ENCODE data around the gene AGTPBP1.

The AGTPBP1 gene

GRCh38 chr9:85717220-85717619, 24.5 kb downstream of the AGTPBP1 start:
- DNase-seq (ENCODE audit: low read depth, low spot score), result no peak

GRCh38 chr9:85716031-85716877, 25.5 kb downstream of the AGTPBP1 start:
- no peak for DNase-seq (ENCODE audit: low read depth, low spot score)

GRCh38 chr9:85715587-85715986, 26.2 kb downstream of the AGTPBP1 start:
- DNase-seq (ENCODE audit: low read depth, low spot score), result no peak

- DNase-seq (ENCODE audit: low read depth, low spot score), result no peak
These were observed 27.9 kb downstream of the AGTPBP1 start for GRCh38 chr9:85713897-85714296.

- no peak for DNase-seq (ENCODE audit: low read depth, low spot score)
These were observed 37.0 kb downstream of the AGTPBP1 start for GRCh38 chr9:85704744-85705143.

- DNase-seq (ENCODE audit: low read depth, low spot score), result no peak
These were observed 38.4 kb downstream of the AGTPBP1 start for GRCh38 chr9:85703398-85703797.

GRCh38 chr9:85702726-85703289, 38.9 kb downstream of the AGTPBP1 start:
- no peak for DNase-seq (ENCODE audit: low read depth, low spot score)

- no peak for DNase-seq (ENCODE audit: low read depth, low spot score)
These were observed 39.6 kb downstream of the AGTPBP1 start for GRCh38 chr9:85702191-85702590.

GRCh38 chr9:85700330-85700729, 41.4 kb downstream of the AGTPBP1 start:
- no peak for DNase-seq (ENCODE audit: low read depth, low spot score)

GRCh38 chr9:85688361-85688760, 53.4 kb downstream of the AGTPBP1 start:
- no peak for DNase-seq (ENCODE audit: low read depth, low spot score)

GRCh38 chr9:85685081-85685480, 56.7 kb downstream of the AGTPBP1 start:
- no peak for DNase-seq (ENCODE audit: low read depth, low spot score)

- DNase-seq (ENCODE audit: low read depth, low spot score), result no peak
These were observed 65.0 kb downstream of the AGTPBP1 start for GRCh38 chr9:85676790-85677189.

- DNase-seq (ENCODE audit: low read depth, low spot score), result no peak
These were observed 74.4 kb downstream of the AGTPBP1 start for GRCh38 chr9:85667374-85667773.

GRCh38 chr9:85666086-85666485, 75.7 kb downstream of the AGTPBP1 start:
- no peak for DNase-seq (ENCODE audit: low read depth, low spot score)

GRCh38 chr9:85662573-85662972, 79.2 kb downstream of the AGTPBP1 start:
- DNase-seq (ENCODE audit: low read depth, low spot score), result no peak

- no peak for DNase-seq (ENCODE audit: low read depth, low spot score)
These were observed 83.0 kb downstream of the AGTPBP1 start for GRCh38 chr9:85658716-85659115.

GRCh38 chr9:85653153-85653552, 88.6 kb downstream of the AGTPBP1 start:
- DNase-seq (ENCODE audit: low read depth, low spot score), result no peak

GRCh38 chr9:85647571-85647970, 94.2 kb downstream of the AGTPBP1 start:
- no peak for DNase-seq (ENCODE audit: low read depth, low spot score)

GRCh38 chr9:85645909-85646627, 95.7 kb downstream of the AGTPBP1 start:
- DNase-seq (ENCODE audit: low read depth, low spot score), result no peak

- DNase-seq (ENCODE audit: low read depth, low spot score), result no peak
These were observed 101.3 kb downstream of the AGTPBP1 start for GRCh38 chr9:85640425-85640824.

GRCh38 chr9:85639675-85640186, 102.0 kb downstream of the AGTPBP1 start:
- no peak for DNase-seq (ENCODE audit: low read depth, low spot score)

- no peak for DNase-seq (ENCODE audit: low read depth, low spot score)
These were observed 109.9 kb downstream of the AGTPBP1 start for GRCh38 chr9:85631809-85632208.

All from iPS DF 19.7 (cell line).